CD14-positive monocyte (primary cell): Measurements from ENCODE around the gene DDX27. TPM values are rescaled to one million over a fixed set of nuclear protein-coding genes. Genes with fewer than 3 reads are reported as not detected.

Experiments used
- DNase-seq, 3 donors: peaks; one replicate each; pipeline ENCODE4 v3.0.0-alpha.2; 2011 to 2022
- H2AFZ ChIP-seq: 2 replicates; pipeline ENCODE4 v1.6.0; 2012; ENCODE audit warnings: mild to moderate bottlenecking, low read depth, low read length, inconsistent platforms; ENCODE audit not compliant: insufficient read depth, poor library complexity, severe bottlenecking
- H3K27ac ChIP-seq, 2 donors: 1 replicate in 1 of 2; 2 replicates in 1 of 2; pipeline ENCODE4 v1.5.1; 2012 to 2013; ENCODE audit warnings: low read length in 2 of 2, control low read depth in 1 of 2, inconsistent platforms in 1 of 2, low read depth in 1 of 2, mild to moderate bottlenecking in 1 of 2
- H3K27me3 ChIP-seq, 2 donors: one replicate each; pipeline versions ENCODE4 v1.6.0 to v1.6.1; 2011 to 2013; ENCODE audit warnings: low read length in 2 of 2; ENCODE audit not compliant: control insufficient read depth in 2 of 2, insufficient read depth in 2 of 2
- H3K36me3 ChIP-seq, 2 donors: replicated peaks in 1 of 2; 1 replicate in 1 of 2; 2 replicates in 1 of 2; pipeline versions ENCODE4 v1.5.1 to v1.6.1; 2012 to 2013; ENCODE audit warnings: low read length in 2 of 2, control low read depth in 1 of 2, inconsistent platforms in 1 of 2, mild to moderate bottlenecking in 1 of 2; ENCODE audit not compliant: insufficient read depth in 2 of 2, control insufficient read depth in 1 of 2
- H3K4me1 ChIP-seq, 2 donors: 1 replicate in 1 of 2; 2 replicates in 1 of 2; pipeline versions ENCODE4 v1.5.1 to v1.6.1; 2012 to 2013; ENCODE audit warnings: low read length in 2 of 2, control low read depth in 1 of 2, inconsistent platforms in 1 of 2, mild to moderate bottlenecking in 1 of 2, moderate library complexity in 1 of 2; ENCODE audit not compliant: insufficient read depth in 2 of 2, control insufficient read depth in 1 of 2
- H3K4me2 ChIP-seq: replicated peaks from 2 replicates; pipeline ENCODE3; 2012; ENCODE audit warnings: low read length, moderate library complexity, mild to moderate bottlenecking; ENCODE audit not compliant: poor library complexity, severe bottlenecking; ENCODE audit errors: extremely low read depth
- H3K4me3 ChIP-seq, 3 experiments: fragments of 200-600 bp in 1 of 3; sonication (generic) in 1 of 3; replicated peaks in 1 of 3; 1 replicate in 2 of 3; 2 replicates in 1 of 3; pipeline ENCODE4 v1.5.1; 2011 to 2013; ENCODE audit warnings: low read length in 3 of 3, mild to moderate bottlenecking in 3 of 3, control low read depth in 2 of 3, low read depth in 2 of 3, inconsistent platforms in 1 of 3, moderate library complexity in 1 of 3
- H3K79me2 ChIP-seq: 2 replicates; pipeline ENCODE4 v1.6.0; 2012; ENCODE audit warnings: mild to moderate bottlenecking, control low read depth, inconsistent platforms, low read length, moderate library complexity; ENCODE audit not compliant: insufficient read depth
- H3K9ac ChIP-seq: 2 replicates; pipeline ENCODE4 v1.6.0; 2017; ENCODE audit warnings: low read length, mild to moderate bottlenecking; ENCODE audit not compliant: insufficient read depth, poor library complexity, severe bottlenecking
- H3K9me3 ChIP-seq, 2 donors: replicated peaks in 1 of 2; 1 replicate in 1 of 2; 2 replicates in 1 of 2; pipeline versions ENCODE4 v1.5.1 to v1.6.1; 2012 to 2013; ENCODE audit warnings: low read length in 2 of 2, control low read depth in 1 of 2; ENCODE audit not compliant: control insufficient read depth in 1 of 2, insufficient read depth in 1 of 2
- H4K20me1 ChIP-seq: 2 replicates; pipeline ENCODE4 v1.6.0; 2012; ENCODE audit warnings: mild to moderate bottlenecking, low read length, control low read depth, moderate library complexity; ENCODE audit not compliant: insufficient read depth
- H3K27ac Mint-ChIP-seq, 7 donors: one replicate each; pipeline ENCODE4 v1.8.0; 2020; ENCODE audit warnings: mild to moderate bottlenecking in 7 of 7, mixed read lengths in 7 of 7, moderate library complexity in 6 of 7, inconsistent platforms in 2 of 7
- H3K27me3 Mint-ChIP-seq, 3 donors: one replicate each; pipeline ENCODE4 v1.8.0; 2021 to 2022; ENCODE audit warnings: low read depth in 3 of 3, mild to moderate bottlenecking in 3 of 3, mixed read lengths in 3 of 3, moderate library complexity in 3 of 3, inconsistent platforms in 1 of 3
- H3K36me3 Mint-ChIP-seq, 2 donors: one replicate each; pipeline ENCODE4 v1.8.0; 2020; ENCODE audit warnings: mixed read lengths in 2 of 2, inconsistent platforms in 1 of 2, mild to moderate bottlenecking in 1 of 2
- H3K4me1 Mint-ChIP-seq: one replicate; pipeline ENCODE4 v1.8.0; 2020; ENCODE audit warnings: mild to moderate bottlenecking, mixed read lengths
- H3K4me3 Mint-ChIP-seq, 2 donors: one replicate each; pipeline ENCODE4 v1.8.0; 2020; ENCODE audit warnings: mild to moderate bottlenecking in 2 of 2, mixed read lengths in 2 of 2, moderate library complexity in 1 of 2
- H3K9me3 Mint-ChIP-seq, 7 donors: one replicate each; pipeline ENCODE4 v1.8.0; 2020 to 2022; ENCODE audit warnings: mixed read lengths in 7 of 7, mild to moderate bottlenecking in 6 of 7, moderate library complexity in 6 of 7, inconsistent platforms in 2 of 7
- CTCF ChIP-seq: fragments of 200-600 bp; IDR thresholded peaks from one replicate; pipeline ENCODE4 v1.8.0; 2022; ENCODE audit warnings: antibody characterized with exemption, mild to moderate bottlenecking
- WGBS: methylation state at CpG from one replicate; pipeline ENCODE4 v1.1.5; 2013; ENCODE audit warnings: missing lambda C conversion rate; ENCODE audit not compliant: insufficient coverage; 5-methylcytosine and 5-hydroxymethylcytosine counted together
- intact Hi-C, 2 donors: fragments of 100-400 bp; cut with micrococcal nuclease; formaldehyde crosslinking; loops; one replicate each; pipeline versions ENCODE4 v1.15.0 to v1.15.1; 2023
- polyA plus RNA-seq, 3 donors: library from polyadenylated mRNA; depleted of rRNA in 1 of 3; unstranded in 2 of 3; stranded (reverse) in 1 of 3; fragments of 300-500 nt in 2 of 3; fragments of >200 nt in 1 of 3; fragmentation: Illumina TruSeq in 2 of 3; gene quantifications; 1 replicate in 2 of 3; 2 replicates in 1 of 3; pipeline ENCODE4 v1.2.3, GENCODE V29; 2012 to 2021

Gene DDX27
- polyA plus RNA-seq, 3 donors, result 13.8 to 31.5 (median 17.7) TPM

- peaks cover 0 to 5% (median 3%) of the 10 kb centered on the region in 3 donors for H3K27me3 Mint-ChIP-seq
- Histone ChIP-seq H3K27ac (no peak overlapping the region), H3K9me3 (no peaks in the 10 kb centered on the region), H3K9ac (no peak overlapping the region), H3K4me1 (no peaks in the 10 kb centered on the region), H3K36me3 (no peaks in the 10 kb centered on the region), H4K20me1 (no peaks in the 10 kb centered on the region), H3K79me2 (no peaks in the 10 kb centered on the region), H3K4me3 (no peak overlapping the region), H3K27me3 (no peaks in the 10 kb centered on the region), H3K4me2 (no peak overlapping the region), H2AFZ (no peak overlapping the region)
- peaks cover 0 to 11% (median 5%) of the 10 kb centered on the region in 7 donors for H3K9me3 Mint-ChIP-seq
- H3K4me3 Mint-ChIP-seq, result no peak overlapping the region
- DNase-seq, result no peak
- WGBS, result 100% methylated on average over 3 of the region's 4 CpGs
- no peak overlapping the region for H3K27ac Mint-ChIP-seq
- intact Hi-C loops, result no loop called here
- no peaks in the 10 kb centered on the region for H3K4me1 Mint-ChIP-seq
- H3K36me3 Mint-ChIP-seq, result no peaks in the 10 kb centered on the region
- no peak for TF ChIP-seq CTCF
Measured at GRCh38 chr20:49199729-49200293, 19.4 kb upstream of the DDX27 start.

DNA sequence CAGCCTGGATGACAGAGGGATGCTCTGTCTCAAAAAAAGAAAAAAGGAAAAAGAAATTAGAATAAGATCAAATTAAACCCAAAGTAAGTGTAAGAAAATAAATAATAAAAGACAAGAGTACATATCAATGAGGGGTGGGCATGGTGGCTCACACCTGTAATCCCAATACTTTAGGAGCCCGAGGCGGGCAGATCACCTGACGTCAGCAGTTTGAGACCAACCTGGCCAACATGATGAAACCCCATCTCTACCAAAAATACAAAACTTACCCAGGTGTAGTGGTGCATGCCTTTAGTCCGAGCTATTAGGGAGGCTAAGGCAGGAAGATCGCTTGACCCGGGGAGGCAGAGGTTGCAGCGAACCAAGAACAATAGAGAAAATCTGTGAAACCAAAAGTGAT is 16.2 kb upstream of the DDX27 start:
- DNase-seq, result no peak
- Mint-ChIP-seq H3K27ac (no peak overlapping the region), H3K4me3 (no peak overlapping the region), H3K9me3 (peaks cover 0 to 11% (median 5%) of the 10 kb centered on the region in 7 donors), H3K27me3 (peaks cover 3 to 5% (median 5%) of the 10 kb centered on the region in 3 donors), H3K36me3 (no peaks in the 10 kb centered on the region), H3K4me1 (no peaks in the 10 kb centered on the region)
- no peaks in the 10 kb centered on the region for H3K79me2 ChIP-seq
- H3K4me1 ChIP-seq, result no peaks in the 10 kb centered on the region
- no peaks in the 10 kb centered on the region for H3K27me3 ChIP-seq
- intact Hi-C loops, result no loop called here
- H3K9me3 ChIP-seq, result no peaks in the 10 kb centered on the region
- no peak overlapping the region for H2AFZ ChIP-seq
- H3K36me3 ChIP-seq, result no peaks in the 10 kb centered on the region
- WGBS, result no CpG with 5 or more reads among the region's 7 CpGs
- no peak for TF ChIP-seq CTCF
- no peak overlapping the region for H3K4me2 ChIP-seq
- no peak overlapping the region for H3K9ac ChIP-seq
- H4K20me1 ChIP-seq, result no peaks in the 10 kb centered on the region
- no peak overlapping the region for H3K27ac ChIP-seq
- no peak overlapping the region for H3K4me3 ChIP-seq
